Liver (tissue), 9 donors: ENCODE data around the gene C10orf105. TPM values are rescaled to one million over a fixed set of nuclear protein-coding genes. Genes with fewer than 3 reads are reported as not detected.
A peak's percentile ranks its signal among the peaks of the same experiment; 100 is the strongest.

Source experiments
- DNase-seq: peaks from one replicate; pipeline ENCODE4 v3.0.0-alpha.2; 2017; ENCODE audit warnings: low spot score
- H3K27ac ChIP-seq, 2 donors: one replicate each; pipeline ENCODE4 v1.7.0; 2013; ENCODE audit warnings: inconsistent platforms in 2 of 2, low read length in 2 of 2, control low read depth in 1 of 2, low read depth in 1 of 2, mild to moderate bottlenecking in 1 of 2
- H3K27me3 ChIP-seq, 4 donors: one replicate each; pipeline versions ENCODE4 v1.6.1 to v1.7.0; 2013; ENCODE audit warnings: low read length in 3 of 4, inconsistent platforms in 1 of 4, mild to moderate bottlenecking in 1 of 4, moderate library complexity in 1 of 4; ENCODE audit not compliant: control insufficient read depth in 4 of 4, insufficient read depth in 4 of 4
- H3K36me3 ChIP-seq, 4 donors: one replicate each; pipeline versions ENCODE4 v1.6.1 to v1.7.0; 2013; ENCODE audit warnings: low read length in 3 of 4, mild to moderate bottlenecking in 3 of 4, low read depth in 1 of 4, moderate library complexity in 1 of 4; ENCODE audit not compliant: control insufficient read depth in 4 of 4, insufficient read depth in 3 of 4
- H3K4me1 ChIP-seq, 4 donors: one replicate each; pipeline versions ENCODE4 v1.6.1 to v1.7.0; 2013; ENCODE audit warnings: low read length in 3 of 4, mild to moderate bottlenecking in 3 of 4, moderate library complexity in 1 of 4; ENCODE audit not compliant: control insufficient read depth in 4 of 4, insufficient read depth in 4 of 4
- H3K4me3 ChIP-seq, 3 donors: one replicate each; pipeline versions ENCODE4 v1.6.1 to v1.7.0; 2013; ENCODE audit warnings: low read length in 3 of 3, control low read depth in 1 of 3, low read depth in 1 of 3, mild to moderate bottlenecking in 1 of 3
- H3K9ac ChIP-seq, 2 donors: one replicate each; pipeline ENCODE4 v1.7.0; 2013; ENCODE audit warnings: low read length in 2 of 2, mild to moderate bottlenecking in 2 of 2, moderate library complexity in 2 of 2, control low read depth in 1 of 2, low read depth in 1 of 2
- H3K9me3 ChIP-seq, 4 donors: one replicate each; pipeline versions ENCODE4 v1.6.1 to v1.7.0; 2013; ENCODE audit warnings: low read length in 3 of 4; ENCODE audit not compliant: control insufficient read depth in 4 of 4
- EGR1 ChIP-seq, 2 donors: IDR thresholded peaks; 2 replicates each; pipeline ENCODE4 v1.6.1; 2016 to 2018; ENCODE audit warnings: antibody characterized with exemption in 2 of 2, low read depth in 2 of 2
- FOXA1 ChIP-seq: IDR thresholded peaks from 2 replicates; pipeline ENCODE4 v1.6.1; 2016; ENCODE audit warnings: antibody characterized with exemption
- FOXA2 ChIP-seq: IDR thresholded peaks from 2 replicates; pipeline ENCODE4 v1.6.1; 2016; ENCODE audit warnings: antibody characterized with exemption
- GABPA ChIP-seq, 2 donors: IDR thresholded peaks in 1 of 2; conservative IDR thresholded peaks in 1 of 2; 2 replicates each; pipeline ENCODE4 v1.6.1; 2016; ENCODE audit warnings: antibody characterized with exemption in 2 of 2, mild to moderate bottlenecking in 1 of 2, moderate library complexity in 1 of 2
- HNF4A ChIP-seq, 2 donors: conservative IDR thresholded peaks; 2 replicates each; pipeline ENCODE4 v1.6.1; 2016; ENCODE audit warnings: antibody characterized with exemption in 2 of 2, mild to moderate bottlenecking in 2 of 2
- HNF4G ChIP-seq: IDR thresholded peaks from 2 replicates; pipeline ENCODE4 v1.6.1; 2016; ENCODE audit warnings: antibody characterized with exemption
- JUND ChIP-seq, 2 donors: IDR thresholded peaks; 2 replicates each; pipeline ENCODE4 v1.6.1; 2016; ENCODE audit warnings: antibody characterized with exemption in 2 of 2
- NR2F2 ChIP-seq: IDR thresholded peaks from 2 replicates; pipeline ENCODE4 v1.6.1; 2016; ENCODE audit warnings: antibody characterized with exemption
- RAD21 ChIP-seq, 2 donors: IDR thresholded peaks; 2 replicates each; pipeline ENCODE4 v1.6.1; 2016; ENCODE audit warnings: antibody characterized with exemption in 2 of 2, mild to moderate bottlenecking in 2 of 2
- RXRA ChIP-seq, 2 donors: IDR thresholded peaks; 2 replicates each; pipeline ENCODE4 v1.6.1; 2017 to 2018; ENCODE audit warnings: antibody characterized with exemption in 2 of 2, mild to moderate bottlenecking in 1 of 2
- SP1 ChIP-seq: IDR thresholded peaks from 2 replicates; pipeline ENCODE4 v1.6.1; 2018; ENCODE audit warnings: antibody characterized with exemption, mild to moderate bottlenecking
- TAF1 ChIP-seq: conservative IDR thresholded peaks from 2 replicates; pipeline ENCODE4 v1.6.1; 2016; ENCODE audit warnings: antibody characterized with exemption, mild to moderate bottlenecking
- YY1 ChIP-seq: IDR thresholded peaks from 2 replicates; pipeline ENCODE4 v1.6.1; 2016; ENCODE audit warnings: antibody characterized with exemption, mild to moderate bottlenecking
- WGBS: extraction: QIAGEN DNeasy Blood & Tissue Kit; methylation state at CpG from one replicate; pipeline ENCODE4 v1.1.7; 2013; 5-methylcytosine and 5-hydroxymethylcytosine counted together
- polyA plus RNA-seq, 2 donors: library from polyadenylated mRNA; stranded (reverse) in 1 of 2; unstranded in 1 of 2; fragments of 200-250 nt in 1 of 2; fragments of >200 nt in 1 of 2; fragmentation: Nextera tagmentation in 1 of 2; extraction: Ambion mirVana in 1 of 2; gene quantifications; one replicate each; pipeline versions ENCODE4 v1.2.1 to v1.2.3, GENCODE V29; 2013 to 2015
- total RNA-seq, 2 donors: library from RNA; depleted of rRNA; stranded (reverse); fragments of >200 nt; gene quantifications; one replicate each; pipeline ENCODE4 v1.2.3, GENCODE V29; 2014
- TF ChIP-seq, protein P1 (sequence below): IDR thresholded peaks from 2 replicates; pipeline ENCODE4 v1.6.1; 2016; ENCODE audit warnings: antibody characterized with exemption
- TF ChIP-seq, protein P2 (sequence below): IDR thresholded peaks from 2 replicates; pipeline ENCODE4 v1.6.1; 2016; ENCODE audit warnings: antibody characterized with exemption, mild to moderate bottlenecking
- TF ChIP-seq, protein P3 (sequence below): IDR thresholded peaks from 2 replicates; pipeline ENCODE4 v1.6.1; 2016; ENCODE audit warnings: antibody characterized with exemption
- TF ChIP-seq, protein P4 (sequence below): fragments of 150-350 bp; IDR thresholded peaks from 2 replicates; pipeline ENCODE4 v1.5.1; 2017; ENCODE audit warnings: improper control_type of control experiment, low read depth, low read length; ENCODE audit not compliant: missing input control
- donor health status: healthy.
- donor health status: healthy.
- donor health status: healthy.
- donor health status: healthy.
- donor health status: healthy.

The C10orf105 gene
- total and polyA plus RNA-seq, 4 donors = under 0.01 to 0.07 TPM; not detected in 2

DNA sequence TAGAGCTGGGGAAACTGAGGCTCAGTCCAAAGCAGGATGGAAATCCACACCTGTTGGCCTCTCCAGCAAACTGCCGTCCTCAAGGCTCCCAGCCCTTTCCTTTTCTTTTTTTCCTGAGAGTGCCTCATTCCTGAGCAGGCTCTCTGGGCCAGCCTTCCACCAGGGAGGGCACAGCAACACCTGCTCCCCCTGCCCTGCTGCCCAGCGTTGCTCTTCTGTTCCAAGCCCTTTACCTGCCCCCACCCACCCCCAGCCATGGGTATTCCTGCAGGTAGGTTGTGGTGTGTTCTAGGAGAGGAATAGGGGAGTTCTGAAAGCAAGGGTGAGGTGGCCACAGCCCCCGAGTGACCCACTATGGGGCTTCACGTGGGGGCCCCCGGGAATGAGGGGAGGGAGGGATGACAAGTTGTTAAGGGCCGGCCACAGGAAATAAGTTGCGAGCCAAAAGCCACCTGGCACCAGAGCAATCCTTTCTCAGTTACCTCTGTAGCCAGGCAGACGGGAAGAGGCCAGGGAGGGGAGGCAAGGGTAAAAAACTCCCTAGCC lies 34.5 kb upstream of the C10orf105 start:
- no peak for TF ChIP-seq NR2F2
- no peak for TF ChIP-seq HNF4A (conservative IDR thresholded peaks at IDR 0.05)
- TF ChIP-seq, protein P1, sequence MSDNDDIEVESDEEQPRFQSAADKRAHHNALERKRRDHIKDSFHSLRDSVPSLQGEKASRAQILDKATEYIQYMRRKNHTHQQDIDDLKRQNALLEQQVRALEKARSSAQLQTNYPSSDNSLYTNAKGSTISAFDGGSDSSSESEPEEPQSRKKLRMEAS = no peak
- TF ChIP-seq YY1 = no peak
- TF ChIP-seq, protein P2, sequence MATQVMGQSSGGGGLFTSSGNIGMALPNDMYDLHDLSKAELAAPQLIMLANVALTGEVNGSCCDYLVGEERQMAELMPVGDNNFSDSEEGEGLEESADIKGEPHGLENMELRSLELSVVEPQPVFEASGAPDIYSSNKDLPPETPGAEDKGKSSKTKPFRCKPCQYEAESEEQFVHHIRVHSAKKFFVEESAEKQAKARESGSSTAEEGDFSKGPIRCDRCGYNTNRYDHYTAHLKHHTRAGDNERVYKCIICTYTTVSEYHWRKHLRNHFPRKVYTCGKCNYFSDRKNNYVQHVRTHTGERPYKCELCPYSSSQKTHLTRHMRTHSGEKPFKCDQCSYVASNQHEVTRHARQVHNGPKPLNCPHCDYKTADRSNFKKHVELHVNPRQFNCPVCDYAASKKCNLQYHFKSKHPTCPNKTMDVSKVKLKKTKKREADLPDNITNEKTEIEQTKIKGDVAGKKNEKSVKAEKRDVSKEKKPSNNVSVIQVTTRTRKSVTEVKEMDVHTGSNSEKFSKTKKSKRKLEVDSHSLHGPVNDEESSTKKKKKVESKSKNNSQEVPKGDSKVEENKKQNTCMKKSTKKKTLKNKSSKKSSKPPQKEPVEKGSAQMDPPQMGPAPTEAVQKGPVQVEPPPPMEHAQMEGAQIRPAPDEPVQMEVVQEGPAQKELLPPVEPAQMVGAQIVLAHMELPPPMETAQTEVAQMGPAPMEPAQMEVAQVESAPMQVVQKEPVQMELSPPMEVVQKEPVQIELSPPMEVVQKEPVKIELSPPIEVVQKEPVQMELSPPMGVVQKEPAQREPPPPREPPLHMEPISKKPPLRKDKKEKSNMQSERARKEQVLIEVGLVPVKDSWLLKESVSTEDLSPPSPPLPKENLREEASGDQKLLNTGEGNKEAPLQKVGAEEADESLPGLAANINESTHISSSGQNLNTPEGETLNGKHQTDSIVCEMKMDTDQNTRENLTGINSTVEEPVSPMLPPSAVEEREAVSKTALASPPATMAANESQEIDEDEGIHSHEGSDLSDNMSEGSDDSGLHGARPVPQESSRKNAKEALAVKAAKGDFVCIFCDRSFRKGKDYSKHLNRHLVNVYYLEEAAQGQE = no peak
- TF ChIP-seq SP1 = no peak
- TF ChIP-seq GABPA (IDR thresholded peaks at IDR 0.05 in 1 of 2, conservative IDR thresholded peaks at IDR 0.05 in 1 of 2) = no peak
- TF ChIP-seq HNF4G = no peak
- no peak for TF ChIP-seq FOXA1
- TF ChIP-seq, protein P3, sequence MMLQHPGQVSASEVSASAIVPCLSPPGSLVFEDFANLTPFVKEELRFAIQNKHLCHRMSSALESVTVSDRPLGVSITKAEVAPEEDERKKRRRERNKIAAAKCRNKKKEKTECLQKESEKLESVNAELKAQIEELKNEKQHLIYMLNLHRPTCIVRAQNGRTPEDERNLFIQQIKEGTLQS = no peak
- no peak for TF ChIP-seq JUND (IDR thresholded peaks at IDR 0.05)
- TF ChIP-seq, protein P4, sequence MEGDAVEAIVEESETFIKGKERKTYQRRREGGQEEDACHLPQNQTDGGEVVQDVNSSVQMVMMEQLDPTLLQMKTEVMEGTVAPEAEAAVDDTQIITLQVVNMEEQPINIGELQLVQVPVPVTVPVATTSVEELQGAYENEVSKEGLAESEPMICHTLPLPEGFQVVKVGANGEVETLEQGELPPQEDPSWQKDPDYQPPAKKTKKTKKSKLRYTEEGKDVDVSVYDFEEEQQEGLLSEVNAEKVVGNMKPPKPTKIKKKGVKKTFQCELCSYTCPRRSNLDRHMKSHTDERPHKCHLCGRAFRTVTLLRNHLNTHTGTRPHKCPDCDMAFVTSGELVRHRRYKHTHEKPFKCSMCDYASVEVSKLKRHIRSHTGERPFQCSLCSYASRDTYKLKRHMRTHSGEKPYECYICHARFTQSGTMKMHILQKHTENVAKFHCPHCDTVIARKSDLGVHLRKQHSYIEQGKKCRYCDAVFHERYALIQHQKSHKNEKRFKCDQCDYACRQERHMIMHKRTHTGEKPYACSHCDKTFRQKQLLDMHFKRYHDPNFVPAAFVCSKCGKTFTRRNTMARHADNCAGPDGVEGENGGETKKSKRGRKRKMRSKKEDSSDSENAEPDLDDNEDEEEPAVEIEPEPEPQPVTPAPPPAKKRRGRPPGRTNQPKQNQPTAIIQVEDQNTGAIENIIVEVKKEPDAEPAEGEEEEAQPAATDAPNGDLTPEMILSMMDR = no peak
- TF ChIP-seq FOXA2 = no peak
- no peak for TF ChIP-seq RXRA (IDR thresholded peaks at IDR 0.05)
- no peak for TF ChIP-seq RAD21 (IDR thresholded peaks at IDR 0.05)
- no peak for TF ChIP-seq EGR1 (IDR thresholded peaks at IDR 0.05; ENCODE audit: low read depth in 2 of 2)
- 74% methylated on average over 8 of the region's 8 CpGs for WGBS
- Histone ChIP-seq H3K27ac (peak overlapping the region; percentile 44 to 64), H3K9me3 (no peaks in the 10 kb centered on the region), H3K4me1 (peaks cover 0 to 22% (median 6%) of the 10 kb centered on the region in 4 donors), H3K27me3 (no peaks in the 10 kb centered on the region), H3K4me3 (no peak overlapping the region), H3K36me3 (peaks cover 0 to 3% (median 0%) of the 10 kb centered on the region in 4 donors), H3K9ac (no peak overlapping the region)
- no peak for DNase-seq

DNA sequence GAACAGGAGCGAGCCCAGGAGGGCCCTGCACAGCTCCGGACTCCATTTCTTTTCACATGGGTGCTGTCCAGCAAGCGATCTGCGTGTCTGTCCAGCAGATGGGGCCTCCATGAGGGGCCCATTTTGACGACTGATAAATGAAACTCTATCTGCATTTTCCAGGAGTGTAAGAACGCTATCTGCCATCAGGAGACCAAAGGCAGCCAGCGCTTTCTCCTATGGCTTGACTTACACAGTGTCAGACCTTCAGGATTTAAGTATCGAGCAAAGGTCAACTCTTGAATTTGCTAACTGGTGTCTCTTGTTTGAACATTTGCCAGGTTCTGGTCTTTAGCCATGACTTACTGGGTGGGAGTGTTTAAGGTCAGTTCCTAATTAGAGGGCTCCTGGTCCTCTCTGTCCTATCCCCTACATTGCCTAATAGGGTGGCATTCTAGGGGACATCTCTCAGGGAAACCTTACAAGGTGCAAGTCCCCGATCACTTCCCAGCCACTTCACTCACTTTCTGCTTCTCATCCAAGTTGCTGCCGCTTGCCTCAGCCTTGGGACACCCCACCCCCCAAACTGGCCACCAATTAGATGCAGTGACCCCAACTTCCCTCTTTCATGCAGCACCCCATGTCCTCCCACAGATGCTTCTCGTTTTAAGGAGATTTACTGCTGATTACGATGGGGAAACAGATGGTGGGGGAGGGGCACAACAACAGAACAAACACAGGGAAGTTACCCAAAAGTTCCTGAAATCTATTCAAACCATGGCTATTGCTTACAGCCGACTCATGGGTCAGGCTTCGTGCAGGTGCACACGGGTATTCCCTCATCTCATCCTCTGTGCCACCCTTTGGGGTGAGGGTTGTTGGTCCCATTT lies 33.7 kb upstream of the C10orf105 start:
- no peaks in the 10 kb centered on the region for H3K27me3 ChIP-seq
- H3K36me3 ChIP-seq = peaks cover 0 to 3% (median 0%) of the 10 kb centered on the region in 4 donors
- H3K4me3 ChIP-seq = no peak overlapping the region
- H3K27ac ChIP-seq = peak overlapping the region; percentile 23 to 64
- WGBS = 79% methylated on average over 15 of the region's 15 CpGs
- DNase-seq = no peak
- no peaks in the 10 kb centered on the region for H3K9me3 ChIP-seq
- peak overlapping the region in 1 of 2 donors; percentile 12 for H3K9ac ChIP-seq
- peaks cover 0 to 22% (median 8%) of the 10 kb centered on the region in 4 donors for H3K4me1 ChIP-seq
- TF ChIP-seq TAF1 (no peak), GABPA (IDR thresholded peaks at IDR 0.05 in 1 of 2, conservative IDR thresholded peaks at IDR 0.05 in 1 of 2) (no peak), RXRA (IDR thresholded peaks at IDR 0.05) (no peak), HNF4G (no peak), HNF4A (conservative IDR thresholded peaks at IDR 0.05) (no peak), SP1 (peak; percentile 21)
- TF ChIP-seq, protein P2 = peak; percentile 46
- TF ChIP-seq, protein P4 = no peak
- TF ChIP-seq, protein P1 = no peak
